AG09319 (cell line): Measurements from ENCODE around the gene PPP3CA.

Source experiments
- DNase-seq: peaks from one replicate; pipeline ENCODE4 v3.0.0-alpha.2; 2010; ENCODE audit warnings: low read depth; ENCODE audit errors: extremely low read depth
- CTCF ChIP-seq: IDR thresholded peaks from 2 replicates; pipeline ENCODE4 v1.5.1; 2011; ENCODE audit warnings: low read depth, mild to moderate bottlenecking, inconsistent platforms, low read length, moderate library complexity

PPP3CA gene

GRCh38 chr4:101232074-101232776 is 115.1 kb downstream of the PPP3CA start:
- TF ChIP-seq CTCF: no peak; the same call in 1 of the 2 replicates
- peak; percentile 34 for DNase-seq

DNA sequence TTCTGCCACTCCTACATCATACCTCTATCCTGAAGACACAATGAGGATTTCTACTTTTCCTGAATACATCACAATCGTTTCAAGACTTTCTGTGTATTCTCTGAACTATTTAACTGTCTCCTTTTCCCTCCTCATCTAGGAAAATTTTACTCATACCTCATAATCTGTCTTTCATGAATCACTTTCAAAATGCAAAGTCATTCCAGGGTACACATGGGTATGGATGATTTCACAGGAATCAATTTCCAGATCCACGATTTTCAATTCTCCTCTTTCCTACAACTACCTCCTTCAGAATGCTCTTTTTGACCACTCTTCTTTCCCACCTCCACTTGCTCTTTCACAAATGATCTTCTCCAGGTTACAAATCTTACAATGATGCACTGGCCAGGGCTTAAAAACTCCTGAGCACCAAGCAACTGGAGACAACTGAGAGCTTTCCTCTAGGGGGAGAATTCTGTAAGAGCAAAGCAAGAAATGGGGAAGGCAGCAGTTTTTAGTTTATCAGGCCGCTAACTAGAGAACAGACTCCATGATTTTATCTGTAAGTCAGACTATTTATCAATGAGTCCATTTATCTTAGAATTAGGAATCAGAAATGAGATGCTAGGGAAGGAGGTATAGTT is 116.4 kb downstream of the PPP3CA start:
- TF ChIP-seq CTCF: no peak
- no peak for DNase-seq

DNA sequence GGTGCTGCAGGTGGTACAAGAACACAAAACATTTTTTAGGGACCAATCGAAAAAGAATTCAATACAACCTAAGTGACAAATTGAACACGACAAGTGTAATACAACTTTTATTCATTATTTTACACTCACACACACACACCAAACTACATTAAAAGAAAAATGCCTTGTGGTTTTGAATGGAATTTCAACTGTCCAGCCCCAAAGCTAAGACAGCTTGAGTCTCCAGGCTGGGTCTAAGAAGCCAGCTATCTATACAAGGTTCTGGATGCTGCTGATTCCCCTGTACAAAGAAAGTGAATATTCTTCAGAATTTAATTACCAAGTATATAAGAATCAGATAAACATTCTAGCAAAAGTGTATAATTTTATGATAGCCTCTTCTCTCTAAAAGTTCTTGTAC is 118.2 kb downstream of the PPP3CA start:
- no peak for TF ChIP-seq CTCF
- DNase-seq: no peak

DNA sequence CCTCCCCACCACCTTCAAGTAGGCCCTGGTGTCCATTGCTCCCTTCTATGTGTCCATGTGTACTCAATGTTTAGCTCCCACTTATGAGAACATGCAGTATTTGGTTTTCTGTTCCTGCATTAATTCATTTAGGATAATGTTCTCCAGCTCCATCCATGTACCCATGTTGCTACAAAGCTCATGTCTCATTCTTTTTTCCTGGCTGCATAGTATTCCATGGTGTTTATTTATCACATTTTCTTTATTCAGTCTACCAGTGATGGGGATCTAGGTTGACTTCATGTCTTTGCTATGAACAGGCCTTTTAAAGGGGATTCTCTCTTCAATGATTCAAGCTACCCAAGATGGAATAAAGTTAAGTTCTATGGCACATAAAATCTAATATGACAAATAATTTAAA is 119.6 kb downstream of the PPP3CA start:
- no peak for DNase-seq
- TF ChIP-seq CTCF: no peak

DNA sequence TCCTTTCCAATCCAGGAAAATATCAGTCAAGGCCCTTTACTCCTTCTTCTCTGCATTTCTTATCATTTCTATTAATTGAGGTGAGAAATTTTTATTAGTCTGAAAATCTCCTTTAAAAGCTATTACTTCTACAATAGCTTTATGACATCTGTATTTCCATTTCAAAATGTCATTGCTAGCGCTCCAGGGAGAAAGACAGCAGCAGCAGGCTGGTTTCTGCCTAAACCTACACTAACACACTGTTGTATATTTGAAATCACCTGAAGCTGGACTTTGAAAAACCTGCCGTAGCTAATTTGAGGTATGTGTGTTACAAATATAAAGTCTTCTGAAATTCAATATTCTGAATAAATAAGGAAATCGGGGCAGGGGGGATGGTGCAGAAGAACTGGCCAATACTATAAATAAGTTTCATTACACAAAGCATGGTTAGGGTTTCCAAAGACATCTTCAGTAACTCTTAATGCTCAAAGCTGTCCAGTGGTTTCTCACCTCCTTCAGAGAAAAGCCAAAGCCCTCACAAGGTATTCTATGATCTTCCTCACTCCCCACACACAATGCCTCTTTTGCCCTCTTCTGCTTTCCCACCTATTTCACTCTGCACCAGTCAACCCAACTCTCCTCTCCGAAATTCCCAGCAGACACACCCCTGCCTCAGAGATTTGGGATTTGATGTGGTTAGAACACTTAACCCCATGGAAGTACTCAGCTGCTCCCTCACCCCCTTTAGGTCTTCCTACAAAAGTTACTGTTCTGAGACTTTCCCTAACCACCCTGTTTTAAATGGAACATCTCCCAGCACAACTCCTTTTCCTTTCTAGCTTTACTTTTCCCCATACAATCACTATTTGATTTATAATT is 122.7 kb downstream of the PPP3CA start:
- DNase-seq: no peak
- TF ChIP-seq CTCF: no peak

DNA sequence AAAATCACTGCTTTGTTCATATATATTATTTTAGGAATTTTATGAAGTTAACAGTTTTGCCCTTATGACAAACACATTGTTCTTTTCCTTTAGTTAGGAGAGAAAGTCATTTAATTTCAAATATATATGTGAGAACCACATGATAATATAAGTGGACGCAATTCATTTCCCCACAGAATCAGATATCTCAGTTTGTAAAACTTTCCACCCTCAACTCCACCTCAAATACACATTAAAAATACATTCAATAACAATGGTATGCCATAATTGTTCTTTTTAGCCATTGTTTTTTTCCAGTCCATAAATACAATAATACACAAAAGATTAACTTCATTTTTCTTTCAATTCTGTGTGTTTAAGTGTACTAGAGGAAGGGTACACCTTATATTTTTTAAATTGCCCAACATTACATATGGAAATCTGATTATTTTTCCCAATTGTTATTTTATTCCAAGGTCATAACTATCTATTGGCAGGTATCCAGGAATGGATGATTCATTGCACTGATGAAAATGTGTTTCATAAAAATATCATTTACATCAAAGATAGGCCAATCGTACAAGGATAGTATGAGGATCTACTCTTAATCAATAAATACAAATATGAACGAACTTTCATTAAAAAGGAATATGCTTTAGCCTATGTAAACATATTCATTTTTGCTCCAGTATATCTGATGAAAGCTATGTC is 125.0 kb downstream of the PPP3CA start:
- no peak for TF ChIP-seq CTCF
- DNase-seq: no peak
